SK-N-SH treated with all-trans-retinoic acid at 6 μM for 48 hours (cell line): ENCODE data around the gene SLTM.

ENCODE experiments used
- ATAC-seq: fragments of 200-7000 bp; cut with Tn5 transposase; 3 replicates; pipeline ENCODE4 v1.9.1; 2020; ENCODE audit warnings: mild to moderate bottlenecking, moderate library complexity
- ARNTL ChIP-seq: fragments of 450-650 bp; formaldehyde crosslinking; IDR thresholded peaks from 2 replicates; pipeline ENCODE4 v1.5.0; 2020; ENCODE audit warnings: low read depth, mild to moderate bottlenecking, moderate library complexity, borderline replicate concordance
- BACH2 ChIP-seq: fragments of 250-450 bp; sonication (Bioruptor Pico); IDR thresholded peaks from 2 replicates; pipeline ENCODE4 v1.9.0; 2021; ENCODE audit warnings: mild to moderate bottlenecking, borderline replicate concordance
- CSDC2 ChIP-seq: fragments of 250-450 bp; sonication (Bioruptor Pico); IDR thresholded peaks from 2 replicates; pipeline ENCODE4 v1.5.0; 2020; ENCODE audit warnings: mild to moderate bottlenecking, moderate library complexity
- CSRNP3 ChIP-seq: fragments of 250-450 bp; sonication (Bioruptor Pico); IDR thresholded peaks from 2 replicates; pipeline ENCODE4 v1.5.1; 2021; ENCODE audit warnings: mild to moderate bottlenecking, moderate library complexity
- ESRRG ChIP-seq: fragments of 250-450 bp; sonication (Bioruptor Pico); IDR thresholded peaks from 2 replicates; pipeline ENCODE4 v1.6.1; 2021; ENCODE audit warnings: mild to moderate bottlenecking
- GLIS3 ChIP-seq: fragments of 250-450 bp; sonication (Bioruptor Pico); IDR thresholded peaks from 2 replicates; pipeline ENCODE4 v1.5.0; 2020; ENCODE audit warnings: mild to moderate bottlenecking, moderate library complexity
- ISL1 ChIP-seq: fragments of 250-450 bp; sonication (Bioruptor Pico); IDR thresholded peaks from 2 replicates; pipeline ENCODE4 v2.1.2; 2022; ENCODE audit warnings: mild to moderate bottlenecking, moderate library complexity
- OSR1 ChIP-seq: fragments of 250-450 bp; sonication (Bioruptor Pico); IDR thresholded peaks from 2 replicates; pipeline ENCODE4 v1.8.0; 2022; ENCODE audit warnings: moderate library complexity, mild to moderate bottlenecking, inconsistent platforms
- POU6F1 ChIP-seq: fragments of 250-450 bp; sonication (Bioruptor Pico); IDR thresholded peaks from 2 replicates; pipeline ENCODE4 v1.8.0; 2021; ENCODE audit warnings: low read depth, mild to moderate bottlenecking, moderate library complexity, borderline replicate concordance
- PPARA ChIP-seq: fragments of 250-450 bp; sonication (Bioruptor Pico); IDR thresholded peaks from 2 replicates; pipeline ENCODE4 v1.5.0; 2020; ENCODE audit warnings: mild to moderate bottlenecking, borderline replicate concordance
- SNAI2 ChIP-seq: fragments of 250-450 bp; sonication (Bioruptor Pico); IDR thresholded peaks from 2 replicates; pipeline ENCODE4 v1.5.0; 2020; ENCODE audit warnings: mild to moderate bottlenecking, moderate library complexity
- TCF4 ChIP-seq: fragments of 250-450 bp; sonication (Bioruptor Pico); IDR thresholded peaks from 2 replicates; pipeline ENCODE4 v1.8.0; 2021; ENCODE audit warnings: mild to moderate bottlenecking, moderate library complexity, borderline replicate concordance
- TOX ChIP-seq: fragments of 250-450 bp; sonication (Bioruptor Pico); IDR thresholded peaks from 2 replicates; pipeline ENCODE4 v1.8.0; 2021; ENCODE audit warnings: mild to moderate bottlenecking, moderate library complexity, borderline replicate concordance
- ZC3H10 ChIP-seq: fragments of 250-450 bp; sonication (Bioruptor Pico); IDR thresholded peaks from 2 replicates; pipeline ENCODE4 v1.5.1; 2021; ENCODE audit warnings: mild to moderate bottlenecking, moderate library complexity
- ZFP3 ChIP-seq: fragments of 250-450 bp; sonication (Bioruptor Pico); IDR thresholded peaks from 2 replicates; pipeline ENCODE4 v1.5.0; 2020; ENCODE audit warnings: mild to moderate bottlenecking, moderate library complexity
- ZFP30 ChIP-seq: fragments of 450-650 bp; formaldehyde crosslinking; IDR thresholded peaks from 2 replicates; pipeline ENCODE4 v1.5.0; 2022; ENCODE audit warnings: mild to moderate bottlenecking, moderate library complexity
- ZNF565 ChIP-seq: fragments of 450-650 bp; formaldehyde crosslinking; conservative IDR thresholded peaks from 2 replicates; pipeline ENCODE4 v1.5.0; 2020; ENCODE audit warnings: low read depth, mild to moderate bottlenecking, moderate library complexity
- ZNF70 ChIP-seq: fragments of 450-650 bp; formaldehyde crosslinking; IDR thresholded peaks from 2 replicates; pipeline ENCODE4 v1.5.0; 2020; ENCODE audit warnings: mild to moderate bottlenecking, moderate library complexity
- TF ChIP-seq, protein P1 (sequence below): fragments of 250-450 bp; sonication (Bioruptor Pico); IDR thresholded peaks from 2 replicates; pipeline ENCODE4 v1.8.0; 2020; ENCODE audit warnings: mild to moderate bottlenecking, moderate library complexity, borderline replicate concordance
- TF ChIP-seq, protein P2 (sequence below): fragments of 250-450 bp; sonication (Bioruptor Pico); IDR thresholded peaks from 2 replicates; pipeline ENCODE4 v1.5.1; 2020; ENCODE audit warnings: low read depth, mild to moderate bottlenecking, moderate library complexity

Gene SLTM

GRCh38 chr15:58957101-58957973 lies 23.9 kb upstream of the SLTM start:
- no peak for TF ChIP-seq POU6F1 (CRISPR knock-in tag)
- TF ChIP-seq ARNTL, result no peak
- no peak for TF ChIP-seq BACH2 (CRISPR knock-in tag)
- no peak for TF ChIP-seq ISL1 (CRISPR knock-in tag)
- TF ChIP-seq OSR1 (CRISPR knock-in tag), result no peak
- TF ChIP-seq, protein P1, sequence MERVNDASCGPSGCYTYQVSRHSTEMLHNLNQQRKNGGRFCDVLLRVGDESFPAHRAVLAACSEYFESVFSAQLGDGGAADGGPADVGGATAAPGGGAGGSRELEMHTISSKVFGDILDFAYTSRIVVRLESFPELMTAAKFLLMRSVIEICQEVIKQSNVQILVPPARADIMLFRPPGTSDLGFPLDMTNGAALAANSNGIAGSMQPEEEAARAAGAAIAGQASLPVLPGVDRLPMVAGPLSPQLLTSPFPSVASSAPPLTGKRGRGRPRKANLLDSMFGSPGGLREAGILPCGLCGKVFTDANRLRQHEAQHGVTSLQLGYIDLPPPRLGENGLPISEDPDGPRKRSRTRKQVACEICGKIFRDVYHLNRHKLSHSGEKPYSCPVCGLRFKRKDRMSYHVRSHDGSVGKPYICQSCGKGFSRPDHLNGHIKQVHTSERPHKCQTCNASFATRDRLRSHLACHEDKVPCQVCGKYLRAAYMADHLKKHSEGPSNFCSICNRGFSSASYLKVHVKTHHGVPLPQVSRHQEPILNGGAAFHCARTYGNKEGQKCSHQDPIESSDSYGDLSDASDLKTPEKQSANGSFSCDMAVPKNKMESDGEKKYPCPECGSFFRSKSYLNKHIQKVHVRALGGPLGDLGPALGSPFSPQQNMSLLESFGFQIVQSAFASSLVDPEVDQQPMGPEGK (CRISPR knock-in tag), result no peak
- TF ChIP-seq ESRRG (CRISPR knock-in tag), result no peak
- no peak for TF ChIP-seq TCF4
- no peak for TF ChIP-seq ZFP30 (CRISPR knock-in tag)
- TF ChIP-seq ZFP3, result no peak
- no peak for TF ChIP-seq ZNF565 (CRISPR knock-in tag)
- no peak for TF ChIP-seq ZNF70 (CRISPR knock-in tag)
- TF ChIP-seq TOX (CRISPR knock-in tag), result no peak
- TF ChIP-seq CSRNP3 (CRISPR knock-in tag), result no peak
- TF ChIP-seq, protein P2, sequence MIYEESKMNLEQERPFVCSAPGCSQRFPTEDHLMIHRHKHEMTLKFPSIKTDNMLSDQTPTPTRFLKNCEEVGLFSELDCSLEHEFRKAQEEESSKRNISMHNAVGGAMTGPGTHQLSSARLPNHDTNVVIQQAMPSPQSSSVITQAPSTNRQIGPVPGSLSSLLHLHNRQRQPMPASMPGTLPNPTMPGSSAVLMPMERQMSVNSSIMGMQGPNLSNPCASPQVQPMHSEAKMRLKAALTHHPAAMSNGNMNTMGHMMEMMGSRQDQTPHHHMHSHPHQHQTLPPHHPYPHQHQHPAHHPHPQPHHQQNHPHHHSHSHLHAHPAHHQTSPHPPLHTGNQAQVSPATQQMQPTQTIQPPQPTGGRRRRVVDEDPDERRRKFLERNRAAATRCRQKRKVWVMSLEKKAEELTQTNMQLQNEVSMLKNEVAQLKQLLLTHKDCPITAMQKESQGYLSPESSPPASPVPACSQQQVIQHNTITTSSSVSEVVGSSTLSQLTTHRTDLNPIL (CRISPR knock-in tag), result no peak
- TF ChIP-seq CSDC2 (CRISPR knock-in tag), result no peak
- peak; percentile 96 for ATAC-seq

DNA sequence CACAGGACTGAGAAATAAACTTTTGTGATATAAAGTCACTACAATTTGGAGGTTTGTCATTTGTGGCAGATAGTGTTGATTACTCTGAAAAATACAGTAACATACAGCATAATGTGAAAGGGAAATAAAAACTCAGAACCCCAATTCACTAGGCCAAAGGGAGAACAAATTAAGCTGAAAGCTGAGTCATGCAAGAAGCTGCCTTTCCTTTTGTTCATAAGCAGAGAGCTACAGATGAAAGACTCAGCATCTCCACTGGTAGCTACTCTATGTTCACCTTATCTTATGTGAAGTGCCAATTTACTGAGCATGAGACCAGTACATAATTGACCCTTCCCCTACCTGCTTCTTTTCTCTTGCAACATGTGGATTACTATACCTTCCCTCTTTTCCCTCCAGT lies 19.3 kb upstream of the SLTM start:
- peak; percentile 36 for ATAC-seq
- TF ChIP-seq SNAI2, result no peak
- no peak for TF ChIP-seq GLIS3
- TF ChIP-seq PPARA (CRISPR knock-in tag), result no peak
- TF ChIP-seq OSR1 (CRISPR knock-in tag), result no peak
- TF ChIP-seq, protein P2 (CRISPR knock-in tag), result no peak
- TF ChIP-seq ZNF70 (CRISPR knock-in tag), result no peak
- TF ChIP-seq ZFP30 (CRISPR knock-in tag), result no peak

GRCh38 chr15:58951388-58952007 lies 18.0 kb upstream of the SLTM start:
- ATAC-seq, result peak; percentile 92
- no peak for TF ChIP-seq BACH2 (CRISPR knock-in tag)
- TF ChIP-seq ESRRG (CRISPR knock-in tag), result no peak
- no peak for TF ChIP-seq ZFP30 (CRISPR knock-in tag)
- no peak for TF ChIP-seq CSDC2 (CRISPR knock-in tag)
- TF ChIP-seq, protein P2 (CRISPR knock-in tag), result no peak
- no peak for TF ChIP-seq TCF4
- no peak for TF ChIP-seq ZFP3
- no peak for TF ChIP-seq ZNF70 (CRISPR knock-in tag)
- TF ChIP-seq PPARA (CRISPR knock-in tag), result no peak
- TF ChIP-seq GLIS3, result no peak
- no peak for TF ChIP-seq ZC3H10 (CRISPR knock-in tag)
- no peak for TF ChIP-seq POU6F1 (CRISPR knock-in tag)
- TF ChIP-seq, all 23 proteins: peak for 0
